ENCODE results near the gene HK1.

DNA sequence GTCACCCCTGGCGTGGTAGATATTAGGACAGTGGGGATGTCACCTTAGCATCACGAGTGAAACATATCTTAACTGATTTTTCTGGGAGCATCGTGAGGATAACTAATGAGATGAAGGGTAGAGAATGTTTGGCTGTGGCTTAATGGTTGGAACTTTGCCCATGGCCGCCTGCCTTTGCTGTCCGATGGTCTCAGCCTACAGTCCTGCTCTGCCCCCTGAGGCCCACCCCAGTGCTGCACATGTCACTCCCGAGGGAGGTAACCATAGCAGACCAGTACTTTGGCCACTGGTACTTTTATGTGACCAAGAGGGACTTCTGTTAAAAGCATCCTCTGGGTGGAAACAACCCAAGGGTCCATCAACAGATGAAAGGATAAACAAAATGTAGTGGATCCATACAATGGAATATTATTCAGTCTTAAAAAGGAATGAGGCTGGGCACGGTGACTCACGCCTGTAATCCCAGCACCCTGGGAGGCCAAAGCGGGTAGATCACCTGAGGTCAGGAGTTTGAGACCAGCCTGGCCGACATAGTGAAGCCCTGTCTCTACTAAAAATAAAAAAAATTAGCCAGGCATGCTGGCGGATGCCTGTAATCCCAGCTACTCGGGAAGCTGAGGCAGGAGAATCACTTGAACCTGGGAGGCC is 80.0 kb downstream of the HK1 start:
- no peak for TF ChIP-seq POLR2A (IDR thresholded peaks at IDR 0.05)
- TF ChIP-seq, protein P1, sequence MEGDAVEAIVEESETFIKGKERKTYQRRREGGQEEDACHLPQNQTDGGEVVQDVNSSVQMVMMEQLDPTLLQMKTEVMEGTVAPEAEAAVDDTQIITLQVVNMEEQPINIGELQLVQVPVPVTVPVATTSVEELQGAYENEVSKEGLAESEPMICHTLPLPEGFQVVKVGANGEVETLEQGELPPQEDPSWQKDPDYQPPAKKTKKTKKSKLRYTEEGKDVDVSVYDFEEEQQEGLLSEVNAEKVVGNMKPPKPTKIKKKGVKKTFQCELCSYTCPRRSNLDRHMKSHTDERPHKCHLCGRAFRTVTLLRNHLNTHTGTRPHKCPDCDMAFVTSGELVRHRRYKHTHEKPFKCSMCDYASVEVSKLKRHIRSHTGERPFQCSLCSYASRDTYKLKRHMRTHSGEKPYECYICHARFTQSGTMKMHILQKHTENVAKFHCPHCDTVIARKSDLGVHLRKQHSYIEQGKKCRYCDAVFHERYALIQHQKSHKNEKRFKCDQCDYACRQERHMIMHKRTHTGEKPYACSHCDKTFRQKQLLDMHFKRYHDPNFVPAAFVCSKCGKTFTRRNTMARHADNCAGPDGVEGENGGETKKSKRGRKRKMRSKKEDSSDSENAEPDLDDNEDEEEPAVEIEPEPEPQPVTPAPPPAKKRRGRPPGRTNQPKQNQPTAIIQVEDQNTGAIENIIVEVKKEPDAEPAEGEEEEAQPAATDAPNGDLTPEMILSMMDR (IDR thresholded peaks at IDR 0.05): no peak
